Right hindlimb (tissue), 1 donor: ENCODE results near the gene ERVW-1.
A peak's percentile ranks its signal among the peaks of the same experiment; 100 is the strongest.
"Not testable (repeated sequence)": the region's sequence is repeated elsewhere in the genome, so short reads cannot be mapped to it uniquely, and the experiment has no call there.

Experiments
- DNase-seq: peaks from one replicate; pipeline ENCODE4 v3.0.0-alpha.2; 2018

ERVW-1 gene

DNA sequence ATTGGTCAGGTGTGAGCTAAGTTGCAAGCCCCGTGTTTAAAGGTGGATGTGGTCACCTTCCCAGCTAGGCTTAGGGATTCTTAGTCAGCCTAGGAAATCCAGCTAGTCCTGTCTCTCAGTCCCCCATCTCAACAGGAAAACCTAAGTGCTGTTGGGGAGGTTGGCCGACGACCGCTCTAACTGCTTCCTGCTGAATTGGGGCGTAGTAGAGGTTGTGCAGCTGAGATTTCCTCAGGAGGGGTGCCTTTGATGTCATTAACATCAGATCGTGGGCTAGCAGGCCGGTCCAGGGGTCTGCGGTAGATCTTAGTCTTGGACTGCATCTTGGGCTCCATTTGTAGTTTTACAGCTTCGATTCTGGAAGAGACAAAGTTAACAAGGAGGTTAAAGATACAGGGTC lies 9.2 kb downstream of the ERVW-1 start:
- not testable (repeated sequence) for DNase-seq

DNA sequence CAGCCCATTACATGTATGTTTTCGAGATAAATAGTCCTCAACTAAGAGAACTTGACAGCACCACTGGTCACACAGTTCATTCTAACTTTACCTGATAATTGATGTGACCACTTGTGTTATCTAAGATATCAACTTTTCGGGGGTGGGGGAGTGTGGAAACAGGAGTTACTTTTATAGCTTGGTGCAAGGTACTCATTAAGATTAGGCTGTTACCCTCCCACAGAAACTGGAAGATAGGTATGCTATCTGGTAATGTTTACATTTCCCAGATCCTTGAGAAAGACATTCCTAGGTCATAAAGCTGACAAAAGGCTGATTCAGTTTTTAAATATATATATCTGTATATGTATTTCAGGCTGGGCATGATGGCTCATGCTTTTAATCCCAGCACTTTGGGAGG lies 11.1 kb downstream of the ERVW-1 start:
- no peak for DNase-seq

DNA sequence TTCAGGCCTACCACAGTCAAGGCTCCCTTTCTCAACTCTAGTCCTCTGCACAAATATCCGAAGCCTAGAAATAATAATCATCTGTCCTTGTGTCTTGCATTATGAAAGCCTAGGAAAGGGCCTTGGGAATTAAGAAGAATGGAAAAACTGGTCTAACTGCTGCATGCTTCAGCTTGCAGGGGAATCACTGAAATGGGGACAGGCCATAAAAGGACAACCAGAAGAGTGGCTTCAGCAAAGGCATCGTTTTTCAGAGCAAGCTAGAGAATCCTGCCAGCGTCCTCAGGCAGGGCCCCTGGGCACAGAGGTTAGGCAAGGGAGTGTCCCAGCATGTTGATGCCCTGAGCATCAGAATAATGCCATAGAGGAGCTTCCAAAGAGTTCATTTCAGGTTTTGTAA lies 13.2 kb downstream of the ERVW-1 start:
- DNase-seq: no peak

DNA sequence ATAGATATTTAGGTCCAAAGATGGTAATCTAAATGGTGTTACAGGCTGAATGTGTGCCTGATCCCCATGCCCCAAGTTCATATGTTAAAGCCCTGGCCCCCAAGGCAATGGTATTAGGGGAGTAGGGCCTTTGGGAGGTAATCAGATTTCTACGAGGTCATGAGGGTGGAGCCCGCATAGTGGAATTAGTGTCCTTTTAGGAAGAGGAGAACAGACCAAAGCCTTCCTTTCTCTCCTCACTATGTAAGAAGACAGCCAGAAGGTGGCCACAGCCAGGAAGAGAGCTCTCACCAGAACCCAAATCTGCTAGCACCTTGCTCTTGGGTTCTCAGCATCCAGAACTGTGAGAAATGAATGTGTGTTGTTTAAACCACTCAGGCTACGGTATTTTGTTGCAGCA lies 15.2 kb downstream of the ERVW-1 start:
- no peak for DNase-seq

DNA sequence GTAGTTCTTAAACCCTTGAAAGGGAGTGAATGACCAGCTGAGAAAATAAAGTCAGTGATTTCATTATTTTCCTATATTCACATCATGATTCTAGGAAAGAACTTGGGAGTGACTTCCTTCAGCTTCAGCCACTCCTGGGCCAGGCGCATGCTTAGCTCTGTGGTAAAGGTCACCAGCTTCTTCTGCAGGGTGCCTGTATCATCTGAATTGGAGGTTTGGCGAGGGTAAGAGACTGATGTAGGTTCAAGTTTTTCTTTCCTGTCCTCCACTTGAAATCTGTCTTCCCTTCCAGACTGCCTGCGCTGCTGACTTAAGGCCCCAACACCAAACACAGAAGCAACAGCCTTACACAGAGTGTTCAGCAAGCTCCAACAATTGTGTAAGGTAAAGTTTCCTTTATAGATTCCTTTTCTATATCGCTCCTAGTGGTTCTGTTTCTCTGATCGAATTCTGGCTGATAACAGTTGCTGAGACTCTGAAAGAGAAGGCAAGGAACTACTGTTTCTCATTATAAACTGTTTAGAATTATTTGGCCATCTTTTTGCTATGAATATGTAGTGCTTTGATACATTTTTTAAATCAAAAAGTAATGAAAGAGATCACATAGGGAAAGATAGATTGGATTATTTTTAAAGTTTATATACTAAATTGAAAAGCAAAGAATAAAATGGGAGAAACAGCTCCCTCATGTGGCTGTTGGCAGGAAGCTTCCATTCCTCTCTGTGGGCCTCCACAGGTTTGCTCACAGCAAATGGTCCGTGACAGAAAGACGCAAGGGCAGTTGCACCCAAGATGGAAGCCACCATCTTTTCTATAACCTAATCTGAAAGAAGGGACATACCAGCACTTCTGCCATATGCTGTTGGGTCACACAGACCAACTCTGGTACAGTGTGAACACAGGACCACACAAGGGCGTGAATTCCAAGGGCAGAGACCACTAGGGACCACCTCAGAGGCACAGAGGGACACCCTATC lies 16.4 kb downstream of the ERVW-1 start:
- no peak for DNase-seq

DNA sequence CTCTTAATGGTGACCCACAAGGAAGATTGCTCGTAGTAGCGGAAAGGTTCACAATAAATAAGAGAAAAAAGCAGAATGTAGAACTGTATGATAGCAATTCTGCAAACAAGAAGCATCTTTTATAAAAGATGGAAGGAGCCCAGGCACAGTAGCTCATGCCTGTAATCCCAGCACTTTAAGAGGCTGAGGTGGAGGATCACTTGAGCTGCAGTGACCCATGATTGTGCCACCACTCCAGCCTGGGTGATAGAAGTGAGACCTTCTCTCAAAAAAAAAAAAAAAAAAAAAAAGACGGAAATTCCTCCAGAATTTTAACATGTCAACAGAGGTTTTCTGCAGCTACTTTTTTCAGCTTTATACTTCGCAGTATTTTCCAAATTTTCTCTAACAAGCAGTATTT lies 17.2 kb downstream of the ERVW-1 start:
- DNase-seq: no peak

DNA sequence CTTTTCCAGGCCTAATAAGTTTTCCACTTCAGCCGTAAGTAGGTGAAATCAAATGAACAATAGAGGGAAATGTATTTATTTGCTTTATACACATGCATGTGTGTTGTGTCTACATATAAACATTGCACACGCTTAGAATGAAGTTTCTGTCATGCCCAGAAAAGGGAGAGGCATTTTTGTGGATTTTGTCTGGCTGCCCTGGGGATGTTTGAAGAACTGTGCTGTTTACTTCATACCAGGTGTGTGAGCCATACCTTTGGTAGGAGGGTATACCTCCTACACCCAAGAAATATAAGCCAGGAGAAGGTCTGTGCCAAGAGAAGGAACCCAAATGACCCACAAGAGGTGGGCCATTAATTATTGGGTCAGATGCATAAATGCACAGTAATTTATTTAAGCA lies 17.6 kb downstream of the ERVW-1 start:
- no peak for DNase-seq

DNA sequence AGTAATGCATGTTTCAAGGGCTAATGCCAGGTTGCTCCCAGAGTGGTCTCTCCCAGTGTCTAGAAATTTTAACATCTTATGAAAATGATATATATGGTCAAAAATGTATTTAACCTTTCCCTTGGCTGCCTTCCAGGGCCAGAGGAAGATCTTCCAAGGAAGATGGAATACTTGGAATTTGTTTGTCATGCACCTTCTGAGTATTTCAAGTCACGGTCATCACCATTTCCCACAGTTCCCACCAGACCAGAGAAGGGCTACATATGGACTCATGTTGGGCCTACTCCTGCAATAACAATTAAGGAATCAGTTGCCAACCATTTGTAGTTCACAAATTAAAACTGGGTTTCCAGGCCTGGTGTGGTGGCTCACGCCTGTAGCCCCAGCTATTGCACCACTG lies 21.5 kb downstream of the ERVW-1 start:
- no peak for DNase-seq

DNA sequence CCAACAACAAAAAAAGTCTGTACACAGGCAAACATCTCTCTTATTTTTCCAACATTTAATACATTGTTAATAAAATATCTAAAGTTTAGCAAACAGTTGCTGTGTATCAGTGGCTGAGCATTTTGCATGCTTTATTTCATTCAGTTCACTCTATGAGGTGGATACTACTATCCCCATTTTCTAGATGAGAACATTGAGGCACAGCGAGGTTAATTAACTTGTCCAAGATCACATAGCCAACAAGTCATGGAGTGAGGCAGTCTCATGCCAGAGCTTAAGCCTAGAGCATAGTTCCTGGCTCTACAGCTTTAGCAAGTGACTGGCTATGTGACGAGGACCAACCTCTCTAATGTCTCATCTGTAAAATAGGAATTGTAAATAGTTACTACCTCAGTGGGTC lies 26.1 kb downstream of the ERVW-1 start:
- no peak for DNase-seq

DNA sequence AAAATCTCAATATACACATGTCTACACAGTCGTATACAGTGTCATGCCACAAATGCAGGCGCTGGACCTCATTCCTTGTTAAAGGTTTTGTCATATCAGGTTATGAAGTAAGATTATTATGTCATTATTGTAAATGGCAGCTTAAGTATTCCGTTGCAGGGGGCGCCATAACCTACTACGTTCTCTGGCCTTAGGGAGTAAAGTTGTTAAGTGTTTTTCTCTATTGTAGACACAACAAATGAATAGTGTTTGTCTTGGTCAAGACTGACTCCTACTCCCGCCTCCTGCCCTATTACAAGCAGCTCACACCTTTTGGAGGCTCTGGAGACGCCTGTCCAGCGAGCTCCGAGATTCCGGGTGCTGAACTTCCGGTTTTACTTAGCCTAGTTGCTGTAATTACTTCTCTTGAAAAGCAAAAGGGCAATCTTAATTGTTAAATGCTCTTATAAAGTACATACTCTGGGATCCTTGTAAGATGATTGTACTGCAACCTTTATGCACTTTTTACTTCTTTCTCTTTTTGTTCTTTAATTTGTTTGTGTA lies 29.5 kb downstream of the ERVW-1 start:
- peak; percentile 35 for DNase-seq

DNA sequence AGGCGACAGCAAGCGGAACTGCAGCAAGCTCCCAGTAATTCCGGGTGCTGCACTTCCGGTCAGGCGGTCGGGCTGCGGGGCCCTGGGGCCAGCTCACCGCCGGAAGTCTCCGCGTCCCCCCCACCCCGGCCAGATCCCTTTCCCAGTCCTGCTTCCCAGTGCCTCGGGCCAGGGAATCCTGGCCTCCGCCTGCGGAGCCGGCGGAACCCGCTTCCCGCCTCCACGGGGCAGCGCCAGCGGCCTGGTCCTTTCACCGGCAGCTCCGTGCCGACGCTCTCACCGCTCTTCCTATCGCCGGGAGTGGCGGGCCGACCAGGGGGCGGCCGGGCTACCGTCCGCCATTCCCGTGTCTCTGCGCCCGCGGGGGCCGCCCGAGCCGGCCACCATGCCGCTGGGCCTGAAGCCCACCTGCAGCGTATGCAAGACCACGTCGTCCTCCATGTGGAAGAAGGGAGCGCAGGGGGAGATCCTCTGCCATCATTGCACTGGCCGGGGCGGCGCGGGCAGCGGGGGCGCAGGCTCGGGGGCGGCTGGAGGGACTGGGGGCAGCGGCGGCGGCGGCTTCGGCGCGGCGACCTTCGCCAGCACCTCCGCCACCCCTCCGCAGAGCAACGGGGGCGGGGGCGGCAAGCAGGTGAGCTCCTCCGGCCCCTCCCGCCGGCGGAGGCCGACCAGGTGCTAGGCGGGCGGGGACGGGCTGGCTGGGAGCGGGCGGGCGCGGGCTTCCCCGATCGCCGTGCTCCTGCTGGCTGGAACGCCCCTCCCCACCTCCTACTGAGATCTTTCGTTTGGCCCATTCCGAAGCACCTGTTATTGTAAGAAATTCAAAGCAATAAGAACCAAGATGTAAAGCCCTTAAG lies 30.2 kb downstream of the ERVW-1 start, which contains the start of gene GATAD1:
GATAD1 (plus strand) TSS at position 138 of the 860 bp plus-strand sequence; CDS start at position 386, 248 bp downstream.
- DNase-seq: peak; percentile 95

DNA sequence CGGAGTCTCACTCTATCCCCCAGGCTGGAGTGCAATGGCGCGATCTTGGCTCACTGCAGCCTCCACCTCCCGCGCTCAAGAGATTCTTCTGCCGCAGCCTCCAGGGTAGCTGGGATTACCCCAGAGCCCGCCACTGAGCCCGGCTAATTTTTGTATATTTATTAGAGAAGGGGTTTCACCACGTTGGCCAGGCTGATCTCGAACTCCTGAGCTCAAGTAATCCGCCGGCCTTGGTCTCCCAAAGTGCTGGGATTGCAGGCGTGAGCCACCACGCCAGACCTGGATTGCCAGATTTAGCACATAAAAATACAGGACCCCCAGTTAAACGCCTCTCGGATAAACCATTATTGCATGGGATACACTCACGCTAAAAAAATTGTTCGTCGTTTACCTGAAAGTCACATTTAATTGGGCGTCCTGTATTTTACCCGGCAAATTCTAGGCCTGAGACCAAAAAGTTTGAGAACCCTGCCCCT lies 30.8 kb downstream of the ERVW-1 start:
- peak; percentile 21 for DNase-seq

DNA sequence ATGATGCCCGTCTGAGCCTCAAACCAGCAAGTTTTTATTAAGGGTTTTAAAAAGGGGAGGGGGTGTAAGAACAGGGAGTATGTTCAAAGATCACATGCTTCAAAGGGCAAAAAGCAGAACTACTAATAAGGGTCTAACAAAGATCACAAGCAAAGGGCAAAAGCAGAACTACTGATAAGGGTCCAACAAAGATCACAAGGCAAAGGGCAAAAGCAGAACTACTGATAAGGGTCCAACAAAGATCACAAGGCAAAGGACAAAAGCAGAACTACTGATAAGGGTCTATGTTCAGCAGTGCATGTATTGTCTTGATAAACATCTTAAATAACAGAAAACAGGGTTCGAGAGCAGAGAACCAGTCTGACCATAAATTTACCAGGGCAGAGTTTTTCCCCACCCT lies 35.0 kb downstream of the ERVW-1 start:
- not testable (repeated sequence) for DNase-seq

DNA sequence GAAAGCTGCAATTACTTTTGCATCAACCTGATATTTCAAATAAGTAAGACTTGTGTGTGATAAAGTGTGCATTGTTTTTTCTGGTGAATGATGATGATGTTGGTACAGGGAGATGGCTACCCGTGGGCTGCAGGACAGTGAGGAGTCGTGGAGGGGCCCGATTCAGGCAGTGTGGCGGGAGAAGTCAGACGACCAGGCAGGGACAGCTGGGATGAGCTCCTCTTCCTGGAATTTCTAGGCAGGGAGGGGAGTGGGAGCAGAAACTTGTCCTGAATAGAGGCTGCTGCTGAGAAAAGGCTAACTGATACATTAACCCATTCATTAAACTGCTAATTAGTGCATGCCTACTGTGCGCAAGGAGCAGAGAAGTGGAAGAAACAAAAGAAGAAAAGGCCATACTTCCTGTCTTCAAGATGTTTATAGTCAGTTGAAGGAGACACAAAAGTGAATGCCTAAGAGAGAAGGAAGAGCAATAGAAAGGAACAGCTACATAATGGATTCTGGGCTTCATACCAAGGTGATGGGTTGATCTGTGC lies 39.7 kb downstream of the ERVW-1 start:
- no peak for DNase-seq

DNA sequence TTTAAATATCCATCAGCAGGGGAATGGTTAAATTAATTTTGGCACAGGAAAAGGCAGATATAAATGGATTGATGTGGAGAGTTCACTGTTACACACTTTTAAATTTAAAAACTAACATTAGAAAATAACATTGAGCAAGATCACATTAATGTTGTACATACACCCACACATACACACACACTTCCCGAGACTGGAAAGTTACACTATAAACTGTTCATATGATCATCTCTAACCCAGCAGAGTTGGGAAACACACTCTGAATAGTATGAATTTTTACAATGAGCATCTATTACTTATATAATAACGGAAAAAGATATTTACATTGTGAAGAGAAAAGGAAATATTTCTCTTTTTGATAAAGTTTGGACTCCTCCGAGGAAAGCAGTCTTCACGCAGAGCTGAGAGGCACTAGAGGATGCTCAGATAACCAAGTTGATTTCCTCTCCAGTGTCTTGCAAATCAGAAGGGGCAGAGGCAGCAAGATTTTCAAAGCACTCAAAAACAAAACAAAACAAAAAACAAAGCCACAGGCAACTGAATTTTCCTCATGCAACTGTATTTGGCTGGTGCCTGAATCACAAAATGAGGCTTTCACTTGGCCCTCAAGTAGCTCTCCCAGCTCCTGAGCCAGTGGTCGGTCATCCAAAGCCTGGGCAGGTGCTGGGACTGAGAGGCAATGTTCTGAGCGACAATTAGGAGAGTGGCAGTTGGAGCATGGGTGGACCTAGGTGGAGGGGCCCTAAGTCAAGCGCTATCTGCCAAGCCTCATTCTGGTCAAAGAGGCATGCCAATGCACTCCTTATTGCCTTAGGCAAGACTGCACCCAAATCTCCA lies 40.9 kb downstream of the ERVW-1 start:
- DNase-seq: no peak

DNA sequence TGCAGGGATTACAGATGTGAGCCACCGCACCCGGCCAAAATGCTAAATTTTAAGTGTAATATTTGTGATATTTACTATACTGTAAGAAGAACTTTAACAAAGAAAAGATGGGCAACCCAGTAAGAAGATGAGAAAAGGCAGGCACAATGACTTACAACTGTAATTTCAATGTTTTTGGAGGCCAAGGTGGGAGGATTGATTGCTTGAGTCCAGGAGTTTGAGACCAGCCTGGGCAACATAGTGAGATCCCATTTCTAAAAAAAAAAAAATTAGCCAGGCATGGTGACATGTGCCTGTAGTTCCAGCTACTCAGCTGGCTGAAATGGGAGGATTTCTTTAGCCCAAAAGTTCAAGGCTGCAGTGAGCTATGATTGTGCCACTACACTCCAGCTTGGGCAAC lies 42.2 kb downstream of the ERVW-1 start:
- DNase-seq: no peak

DNA sequence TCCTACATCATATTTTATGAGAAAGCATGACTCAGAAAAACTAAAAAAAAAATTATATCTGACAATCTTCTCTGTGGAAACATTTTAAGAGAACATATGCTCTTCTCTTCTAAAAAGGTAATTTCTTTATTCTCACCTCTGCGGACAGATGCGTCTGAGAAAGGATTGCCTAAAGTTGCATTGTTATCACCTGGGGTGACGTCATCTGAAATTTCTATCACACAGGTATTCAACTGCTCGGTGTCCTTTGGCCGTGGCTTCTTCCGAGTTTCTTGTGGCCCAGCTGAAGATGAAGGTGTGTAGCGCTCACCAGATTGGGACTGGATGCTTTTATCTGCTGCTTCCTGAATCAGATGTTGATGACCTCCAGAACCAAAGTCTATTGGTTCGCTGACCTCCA lies 44.7 kb downstream of the ERVW-1 start:
- DNase-seq: no peak

DNA sequence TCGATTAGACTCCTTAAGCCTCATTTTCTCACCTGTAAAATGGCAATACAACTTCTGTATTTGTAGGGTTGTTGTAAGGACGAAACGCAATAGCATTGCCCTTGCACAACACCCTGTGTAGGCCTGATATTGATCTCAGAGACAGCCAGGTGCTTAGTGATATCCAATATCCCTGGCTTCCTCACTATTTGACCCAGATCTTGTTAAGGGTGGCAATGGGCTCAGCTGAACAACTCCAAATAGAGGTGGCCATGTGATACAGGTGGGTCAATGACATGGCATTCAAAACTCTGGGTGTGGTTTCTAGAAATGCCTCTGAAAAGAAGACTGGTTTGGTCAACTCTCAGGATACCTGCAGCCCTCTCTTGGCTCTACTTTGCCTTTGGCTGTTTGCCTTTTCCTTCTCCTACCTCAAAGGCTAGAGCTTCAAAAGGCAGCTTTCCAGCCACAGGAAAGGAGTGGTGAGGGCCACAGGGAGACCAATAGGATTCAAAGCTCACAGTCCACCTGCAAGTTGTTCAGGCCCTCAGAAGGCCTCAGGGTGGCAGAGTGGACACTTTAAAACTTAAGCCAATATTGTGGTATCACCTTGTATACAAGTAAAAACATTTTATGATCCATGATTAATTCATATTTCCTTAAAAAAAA lies 45.3 kb downstream of the ERVW-1 start:
- no peak for DNase-seq

DNA sequence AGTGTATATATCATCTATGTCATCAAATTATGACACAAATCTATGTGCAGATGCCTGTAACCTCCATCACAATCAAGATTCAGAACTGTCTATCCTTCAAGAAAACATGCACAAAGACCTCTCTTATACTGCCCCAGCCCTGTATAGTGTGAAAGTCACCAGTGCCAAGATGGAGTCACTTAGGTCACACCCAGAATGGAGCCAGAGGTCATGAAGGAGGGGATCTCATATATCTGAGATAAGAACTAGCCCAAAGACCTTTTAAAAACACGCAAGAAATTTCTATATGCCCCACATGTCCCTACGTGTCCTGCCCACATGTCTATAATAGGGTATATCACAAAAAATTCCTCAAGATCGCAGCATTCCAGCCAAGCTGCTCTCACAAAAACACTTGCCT lies 50.6 kb downstream of the ERVW-1 start:
- no peak for DNase-seq

DNA sequence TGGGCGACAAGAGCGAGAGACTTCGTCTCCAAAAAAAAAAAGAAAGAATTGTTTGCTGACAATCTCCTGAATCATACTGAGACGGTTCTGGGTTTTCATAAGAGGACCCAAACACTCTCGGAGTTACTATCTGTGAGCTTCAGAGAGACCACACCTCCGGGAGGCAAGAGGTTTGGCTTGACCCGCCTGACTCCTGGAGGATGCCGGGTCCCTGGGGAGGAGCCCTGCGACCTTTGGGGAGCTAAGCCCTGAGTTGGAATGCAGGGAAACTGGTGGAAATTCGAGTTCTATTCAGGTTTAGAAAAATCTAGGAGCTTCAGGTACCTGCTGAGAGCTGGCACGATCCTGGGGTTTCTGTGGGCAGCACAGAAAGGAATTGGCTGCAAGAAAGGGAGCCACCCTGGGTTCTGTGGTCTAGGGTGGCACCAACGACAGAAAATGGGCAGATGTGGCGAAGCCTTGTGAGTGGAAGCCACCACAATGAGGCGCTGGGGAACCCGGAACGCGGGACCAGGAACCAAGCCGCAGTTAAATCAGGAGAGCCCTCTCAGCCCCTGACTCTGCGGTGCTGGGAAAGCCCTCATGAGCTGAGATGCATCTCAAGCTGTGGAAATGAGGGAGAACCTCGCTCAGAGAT lies 52.3 kb downstream of the ERVW-1 start:
- DNase-seq: no peak

DNA sequence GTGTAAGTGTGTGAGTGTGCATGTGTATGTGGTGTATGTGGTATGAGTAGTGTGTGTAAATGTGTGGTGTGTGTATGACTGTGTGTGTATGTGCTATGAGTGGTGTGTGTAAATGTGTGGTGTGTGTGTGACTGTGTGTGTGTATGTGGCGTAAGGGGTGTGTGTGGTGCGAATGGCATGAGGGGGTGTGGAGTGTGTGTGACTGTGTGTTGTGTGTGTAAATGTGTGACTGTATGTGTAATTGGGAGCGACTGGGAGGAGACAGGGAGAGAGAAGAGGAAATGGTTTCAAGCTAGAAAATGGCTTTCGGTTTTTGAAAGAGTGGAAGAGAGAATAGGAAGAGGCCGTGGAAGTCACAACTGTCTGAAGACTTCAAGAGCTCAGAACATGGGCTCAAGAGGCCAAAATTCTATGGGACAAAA lies 54.0 kb downstream of the ERVW-1 start:
- no peak for DNase-seq
